Stimulated activated CD8-positive, alpha-beta memory T cell treated with anti-CD3 and anti-CD28 coated beads, Interleukin-4, amount 100 ng/mL, for 48 hours (primary cell): Measurements from ENCODE around the gene SIRPA.

ENCODE experiments used
- DNase-seq: peaks from one replicate; pipeline ENCODE4 v3.0.0-alpha.2; 2020

The SIRPA gene

DNA sequence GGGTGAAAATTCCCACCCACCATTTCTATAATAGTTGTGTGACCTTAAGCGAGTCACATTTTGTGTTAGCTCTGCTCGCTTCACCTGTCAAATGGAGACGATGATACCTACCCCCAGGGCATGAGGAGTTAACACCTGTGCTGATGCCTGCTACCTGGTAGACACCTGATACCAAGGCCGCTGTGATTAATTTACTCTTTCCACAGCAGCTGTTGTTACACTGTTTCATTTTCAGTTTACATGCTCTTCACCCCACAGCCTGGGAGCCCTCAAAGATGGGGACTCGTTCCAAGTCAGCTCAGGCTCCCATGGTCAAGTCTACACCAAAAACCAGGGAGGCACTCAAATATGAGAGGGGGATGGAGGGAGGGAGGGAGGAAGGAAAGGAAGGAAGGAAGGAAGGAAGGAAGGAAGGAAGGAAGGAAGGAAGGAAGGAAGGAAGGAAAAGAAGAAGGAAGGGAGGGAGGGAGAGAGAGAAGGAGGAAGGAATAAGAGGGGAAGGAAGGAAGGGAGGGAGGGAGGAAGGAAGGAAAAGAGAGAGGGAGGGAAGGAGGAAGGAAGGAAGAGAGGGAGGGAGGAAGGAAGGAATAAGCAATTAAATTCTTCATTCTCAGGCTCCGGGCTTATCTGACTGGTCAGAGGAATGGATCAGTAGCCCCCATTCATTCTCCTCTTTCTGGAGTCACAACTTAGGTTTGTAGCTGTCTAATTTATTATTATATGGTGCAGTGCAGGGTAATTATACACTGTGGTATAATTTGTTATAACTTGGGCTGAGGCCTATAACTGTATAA lies 57.7 kb downstream of the SIRPA start:
- DNase-seq, result no peak

DNA sequence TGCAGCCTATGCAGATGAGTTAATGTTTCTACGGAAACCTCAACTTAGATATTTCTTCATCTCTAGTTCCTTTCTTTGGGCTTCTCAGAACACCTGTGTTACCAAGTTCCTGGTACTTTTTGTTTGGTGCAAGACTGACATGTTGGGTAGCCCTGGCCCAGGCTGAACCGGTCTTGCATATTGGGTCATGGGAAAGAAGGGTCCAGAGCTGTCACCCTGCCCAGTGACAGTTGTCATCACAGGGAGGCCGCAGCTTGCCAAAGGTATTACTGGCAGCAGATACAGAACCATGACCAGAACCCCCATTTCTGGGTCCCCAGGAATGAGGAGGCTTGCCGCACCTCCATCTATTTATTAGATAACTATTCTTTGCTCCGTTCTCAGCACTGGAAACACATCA lies 58.4 kb downstream of the SIRPA start:
- DNase-seq, result no peak

DNA sequence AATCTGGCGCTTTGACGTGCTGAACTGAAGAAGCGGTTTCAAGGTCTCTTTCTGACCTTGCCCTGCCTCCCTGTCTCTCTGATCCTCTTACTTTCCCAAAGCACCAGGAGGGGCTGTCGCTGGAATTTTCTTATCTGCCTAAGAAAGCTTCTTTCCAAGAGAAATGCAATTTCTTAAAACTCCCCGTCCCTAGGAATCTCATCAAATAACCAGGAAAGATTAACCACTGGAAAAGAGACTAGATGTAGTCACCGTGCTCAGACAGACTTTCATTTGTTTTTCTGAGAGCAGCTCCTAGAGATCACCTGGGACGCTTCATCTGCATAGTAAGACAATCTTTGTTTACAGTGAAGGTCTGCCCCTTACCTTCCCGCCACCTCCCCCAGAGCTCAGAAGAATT lies 60.0 kb downstream of the SIRPA start:
- no peak for DNase-seq

GRCh38 chr20:1958426-1958825 lies 63.2 kb downstream of the SIRPA start:
- DNase-seq, result no peak

- DNase-seq, result no peak
These were observed 63.9 kb downstream of the SIRPA start for GRCh38 chr20:1959156-1959555.

DNA sequence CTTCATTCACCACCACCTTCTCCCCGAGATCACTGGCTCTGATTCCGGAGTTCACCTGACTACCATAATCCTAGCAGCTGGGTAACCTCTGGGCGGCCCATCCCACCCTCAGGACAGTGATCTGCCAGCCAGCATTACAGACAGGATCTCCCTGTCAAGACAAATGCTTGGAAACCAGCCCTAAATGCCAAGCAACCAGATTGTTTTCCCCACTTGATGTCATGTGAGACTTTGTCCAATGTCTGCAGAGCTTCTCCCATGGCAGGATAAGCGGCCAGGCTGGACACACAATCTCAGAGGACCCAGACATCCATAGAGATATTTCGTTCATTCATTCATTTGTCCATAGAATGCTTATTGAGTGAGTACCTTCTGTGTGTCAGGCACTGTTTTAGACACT lies 66.2 kb downstream of the SIRPA start:
- DNase-seq, result no peak

DNA sequence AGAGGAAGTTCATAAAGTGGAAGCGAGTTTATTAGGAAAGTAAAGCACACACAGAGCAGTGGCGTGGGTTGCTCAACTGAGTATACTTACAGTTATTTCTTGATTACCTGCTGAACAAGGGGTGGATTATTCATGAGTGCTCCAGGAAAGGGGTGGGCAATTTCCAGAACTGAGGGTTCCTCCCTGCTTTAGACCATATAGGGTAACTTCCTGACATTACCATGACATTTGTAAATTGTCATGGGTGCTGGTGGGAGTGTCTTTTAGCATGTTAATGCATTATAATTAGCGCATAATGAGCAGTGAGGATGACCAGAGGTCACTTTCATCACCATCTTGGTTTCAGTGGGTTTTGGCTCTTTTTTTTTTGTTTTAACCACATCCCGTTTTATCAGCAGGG lies 68.9 kb downstream of the SIRPA start:
- DNase-seq, result no peak

DNA sequence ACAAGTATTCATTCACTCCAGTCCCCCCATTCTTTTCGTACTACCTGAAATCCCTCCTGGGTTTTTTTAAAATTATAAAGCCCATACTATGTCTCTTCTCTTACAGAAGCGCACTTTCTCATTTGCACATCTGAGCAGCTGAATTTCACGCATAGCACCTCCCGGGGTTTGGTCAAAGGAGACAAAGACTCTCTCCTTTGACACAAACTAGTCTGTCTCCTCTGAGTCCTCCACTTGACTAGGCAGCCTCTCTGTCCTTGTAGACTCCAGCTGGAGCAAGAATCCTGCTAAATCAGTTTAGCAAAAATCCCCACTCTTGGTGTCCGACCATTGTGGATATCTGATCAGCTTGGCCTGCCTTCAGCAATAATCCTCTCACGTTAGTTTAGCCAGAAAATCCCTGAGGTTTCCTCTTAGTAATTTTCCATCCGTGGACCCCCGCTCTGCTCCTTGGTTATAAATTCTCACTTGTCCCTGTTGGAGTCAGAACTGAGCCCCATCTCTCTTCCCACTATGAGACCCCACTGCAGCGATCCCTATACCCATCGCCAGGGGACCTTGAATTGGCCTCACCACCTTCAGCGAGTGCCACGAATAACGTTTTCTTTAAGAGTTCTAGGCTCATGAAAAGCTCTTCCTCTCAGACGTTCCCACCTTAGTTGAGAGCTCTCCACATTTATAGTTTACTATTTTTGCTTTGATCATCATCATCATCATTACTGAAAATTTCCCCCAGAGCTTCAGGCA lies 69.6 kb downstream of the SIRPA start:
- DNase-seq, result no peak

- DNase-seq, result peak; percentile 93
These were observed 70.5 kb downstream of the SIRPA start for GRCh38 chr20:1965520-1966351.

DNA sequence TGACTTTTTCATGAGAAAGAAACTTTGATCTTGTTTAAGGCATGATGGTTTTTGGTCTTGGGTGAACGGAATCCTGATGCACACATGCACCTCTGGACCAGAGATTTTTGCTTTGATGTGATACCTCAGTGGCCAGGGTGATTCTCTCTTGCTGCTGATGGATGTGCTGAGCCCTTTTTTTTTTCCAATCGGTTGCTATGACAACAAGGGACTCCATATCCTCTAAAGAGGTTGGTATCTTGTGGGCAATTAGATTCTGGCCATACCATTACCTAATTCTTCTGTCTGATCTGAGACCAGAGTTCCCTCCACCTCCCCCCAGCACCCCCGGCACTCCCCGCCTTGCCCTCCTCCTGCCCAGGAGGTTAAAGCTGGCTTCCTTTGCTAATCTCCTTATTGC lies 73.8 kb downstream of the SIRPA start:
- no peak for DNase-seq

DNA sequence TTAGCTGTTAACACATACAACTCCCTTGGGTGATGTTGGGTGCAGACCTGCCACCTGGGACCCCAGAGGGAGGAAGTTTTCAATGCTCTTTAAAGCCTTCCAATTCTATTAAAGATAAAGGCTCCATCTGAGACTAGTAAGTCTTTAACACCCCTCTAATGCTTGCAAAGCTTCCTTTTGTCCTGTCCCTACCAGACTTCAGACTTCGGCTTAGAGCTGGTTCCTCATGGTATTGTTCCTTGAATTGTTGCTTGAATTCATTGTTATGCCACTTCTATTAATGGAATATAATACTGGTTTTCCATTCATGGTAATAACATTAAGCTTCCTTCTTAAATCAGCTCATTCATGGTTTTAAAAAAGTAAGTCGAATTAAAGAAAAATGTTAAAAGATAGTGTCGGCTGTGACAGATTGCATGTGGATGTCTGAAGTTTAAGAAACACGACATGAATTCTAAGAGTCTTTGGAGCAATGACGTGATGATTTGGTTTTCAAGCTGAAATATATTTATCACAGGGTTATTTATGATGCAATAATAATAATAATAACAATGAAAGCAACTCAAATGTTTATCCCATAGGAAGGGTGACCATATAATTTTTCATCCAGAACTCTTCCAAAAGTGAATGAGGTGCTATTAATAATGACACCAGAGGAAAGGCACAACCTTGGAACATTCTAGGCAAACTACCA lies 76.8 kb downstream of the SIRPA start:
- no peak for DNase-seq

GRCh38 chr20:1973601-1974440 lies 78.6 kb downstream of the SIRPA start:
- no peak for DNase-seq

GRCh38 chr20:1975291-1975690 lies 80.1 kb downstream of the SIRPA start:
- no peak for DNase-seq

DNA sequence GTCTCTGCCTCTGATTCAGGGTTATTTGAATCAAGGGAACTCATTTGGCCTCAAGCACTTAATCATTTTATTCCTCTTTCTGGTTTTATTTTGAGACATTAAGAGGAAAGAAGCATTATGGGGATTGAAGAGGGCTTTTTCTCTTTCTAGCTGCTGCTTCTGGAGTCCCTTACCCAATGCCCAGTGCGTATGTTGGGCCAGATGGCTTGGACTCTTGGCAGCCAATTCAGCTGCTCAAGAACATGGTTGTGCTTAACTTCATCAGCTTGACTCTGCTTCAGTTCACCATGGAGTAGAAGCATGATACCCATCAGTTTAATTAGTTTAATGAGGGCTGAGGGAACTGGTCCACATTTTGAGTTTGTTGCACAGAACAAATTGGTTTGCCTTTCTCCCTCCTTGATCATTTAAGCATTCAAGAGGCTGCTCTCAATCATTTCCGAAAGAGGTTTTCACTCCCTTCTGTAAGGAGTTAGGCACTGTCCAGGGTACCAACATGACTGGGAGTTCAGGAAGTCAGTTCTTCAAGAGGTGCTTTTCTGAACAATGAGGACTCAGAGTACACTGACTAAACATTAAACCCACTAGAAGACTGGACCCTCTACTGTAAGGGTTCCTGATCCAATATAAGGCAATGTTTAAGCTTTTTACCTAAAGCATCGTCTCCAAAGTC lies 84.0 kb downstream of the SIRPA start:
- DNase-seq, result no peak

- no peak for DNase-seq
These were observed 87.5 kb downstream of the SIRPA start for GRCh38 chr20:1982686-1983085.

GRCh38 chr20:1983301-1983700 lies 88.1 kb downstream of the SIRPA start:
- no peak for DNase-seq

GRCh38 chr20:1987826-1988225 lies 92.6 kb downstream of the SIRPA start:
- DNase-seq, result no peak
